GM12874 (cell line): ENCODE measurements around the gene MED12L.

Experiments
- TF ChIP-seq, protein P1 (sequence below): IDR thresholded peaks from 2 replicates; pipeline ENCODE4 v1.5.1; 2011; ENCODE audit warnings: low read depth, mild to moderate bottlenecking, control low read depth, low read length, moderate library complexity; ENCODE audit not compliant: insufficient read depth

Gene MED12L

DNA sequence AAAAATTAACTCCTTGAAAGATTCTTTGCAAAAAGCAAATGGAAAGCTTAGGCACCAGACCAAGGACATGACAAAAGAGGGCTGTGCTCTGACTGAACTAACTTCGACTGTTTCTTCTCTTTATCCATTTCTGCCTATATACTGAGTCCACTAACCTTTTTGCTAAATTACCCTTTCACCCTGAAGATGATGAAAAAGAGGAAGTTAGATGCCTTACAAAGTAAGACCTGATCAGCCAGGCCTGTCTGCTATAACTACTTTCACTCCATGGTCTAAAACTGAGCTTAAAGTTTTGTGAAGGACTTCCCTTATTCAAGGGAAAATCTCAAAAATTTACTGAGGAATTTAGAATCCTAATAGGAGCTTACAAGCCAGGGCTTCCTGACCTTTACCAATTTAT, 381.6 kb downstream of the MED12L start:
- TF ChIP-seq, protein P1, sequence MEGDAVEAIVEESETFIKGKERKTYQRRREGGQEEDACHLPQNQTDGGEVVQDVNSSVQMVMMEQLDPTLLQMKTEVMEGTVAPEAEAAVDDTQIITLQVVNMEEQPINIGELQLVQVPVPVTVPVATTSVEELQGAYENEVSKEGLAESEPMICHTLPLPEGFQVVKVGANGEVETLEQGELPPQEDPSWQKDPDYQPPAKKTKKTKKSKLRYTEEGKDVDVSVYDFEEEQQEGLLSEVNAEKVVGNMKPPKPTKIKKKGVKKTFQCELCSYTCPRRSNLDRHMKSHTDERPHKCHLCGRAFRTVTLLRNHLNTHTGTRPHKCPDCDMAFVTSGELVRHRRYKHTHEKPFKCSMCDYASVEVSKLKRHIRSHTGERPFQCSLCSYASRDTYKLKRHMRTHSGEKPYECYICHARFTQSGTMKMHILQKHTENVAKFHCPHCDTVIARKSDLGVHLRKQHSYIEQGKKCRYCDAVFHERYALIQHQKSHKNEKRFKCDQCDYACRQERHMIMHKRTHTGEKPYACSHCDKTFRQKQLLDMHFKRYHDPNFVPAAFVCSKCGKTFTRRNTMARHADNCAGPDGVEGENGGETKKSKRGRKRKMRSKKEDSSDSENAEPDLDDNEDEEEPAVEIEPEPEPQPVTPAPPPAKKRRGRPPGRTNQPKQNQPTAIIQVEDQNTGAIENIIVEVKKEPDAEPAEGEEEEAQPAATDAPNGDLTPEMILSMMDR: no peak

DNA sequence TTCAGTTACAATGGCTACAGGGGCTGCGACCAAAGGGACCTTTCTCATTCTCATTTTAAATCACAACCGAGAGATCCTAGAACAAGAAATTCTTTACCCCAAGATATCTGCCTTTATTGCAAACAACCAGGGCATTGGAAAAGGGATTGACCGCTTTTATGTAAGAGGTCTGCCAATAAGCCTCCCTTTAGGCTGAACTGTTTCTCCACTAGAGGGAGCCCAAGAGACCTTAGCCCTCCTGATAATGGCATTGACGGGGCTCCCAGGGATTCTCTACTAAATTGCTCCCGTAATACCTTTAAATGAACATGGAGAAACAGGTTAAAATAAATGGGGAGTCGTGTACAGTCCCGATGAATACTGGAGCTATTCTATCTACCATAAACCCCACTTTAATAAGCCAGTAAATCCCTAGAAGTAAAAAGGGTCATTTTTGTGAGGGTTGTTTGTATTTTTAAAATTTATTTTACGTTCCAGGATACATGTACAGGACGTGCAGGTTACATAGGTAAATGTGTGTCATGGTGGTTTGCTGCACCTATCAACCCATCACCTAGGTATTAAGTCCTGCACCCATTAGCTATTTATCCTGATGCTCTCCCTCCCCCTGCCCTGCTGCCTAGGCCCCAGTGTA, 382.9 kb downstream of the MED12L start:
- TF ChIP-seq, protein P1: peak; percentile 83

DNA sequence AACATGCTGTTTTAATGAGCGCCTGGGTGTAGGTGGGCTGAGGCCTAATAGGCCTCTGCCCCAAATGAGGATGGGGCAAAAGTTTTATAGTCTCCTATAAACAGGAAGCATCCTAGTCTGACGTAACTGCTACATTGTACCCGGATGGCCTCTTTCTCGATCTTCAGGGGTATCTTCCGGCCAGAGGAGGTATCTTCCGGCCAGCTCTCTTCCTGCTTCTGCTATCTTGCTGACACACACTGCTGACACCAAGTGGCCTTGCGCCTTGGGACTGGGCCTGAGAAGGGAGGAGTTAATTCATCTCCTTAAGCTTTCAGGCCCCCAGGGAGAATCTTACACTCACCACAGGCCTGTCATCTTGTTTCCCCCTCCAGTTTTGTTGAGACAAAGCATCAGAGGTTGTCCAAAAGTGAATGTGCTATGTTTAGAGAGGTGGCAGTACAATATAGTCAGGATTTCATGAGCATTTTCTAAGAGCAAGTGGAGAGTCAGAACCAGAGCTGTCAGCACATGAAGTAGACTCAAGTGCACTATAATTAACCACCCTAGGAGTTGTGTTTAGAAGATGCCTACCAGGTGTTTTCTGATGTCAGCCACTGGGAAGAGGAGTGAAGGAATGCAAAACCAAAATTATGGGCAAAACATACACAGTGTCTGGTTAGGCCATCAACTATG, 391.0 kb downstream of the MED12L start:
- TF ChIP-seq, protein P1: no peak

DNA sequence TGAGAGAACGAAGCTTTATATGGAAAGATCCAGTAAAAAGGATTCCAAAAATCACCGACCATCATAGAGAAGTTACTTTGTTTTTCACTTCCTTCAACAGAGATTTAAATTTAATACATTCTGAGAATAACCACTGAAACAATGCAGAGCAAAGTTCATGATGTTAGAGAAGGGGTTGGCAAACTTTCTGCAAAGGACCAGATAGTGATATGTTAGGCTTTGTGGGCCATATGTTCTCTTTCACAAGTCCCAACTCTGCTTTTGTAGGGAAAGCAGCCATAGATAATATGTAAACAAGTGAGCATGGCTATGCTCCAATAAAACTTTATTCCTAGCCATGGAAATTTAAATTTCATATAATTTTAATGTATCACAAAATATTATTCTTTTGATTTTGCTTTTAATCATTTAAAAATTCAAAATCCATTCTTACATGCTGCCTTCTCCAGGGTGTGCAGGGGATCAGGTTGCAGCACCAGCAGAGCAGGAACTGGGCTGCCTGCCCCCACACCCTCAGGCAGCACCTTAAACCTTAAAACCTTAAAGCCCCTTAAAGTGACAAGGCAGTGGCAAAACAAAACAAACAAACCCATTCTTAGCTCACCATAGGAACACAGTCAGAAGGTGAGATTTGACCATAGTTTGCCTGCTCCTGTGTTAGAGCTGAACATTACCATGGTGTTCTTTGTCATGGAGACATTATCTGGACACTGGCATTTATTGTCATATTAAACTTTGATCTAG, 392.3 kb downstream of the MED12L start:
- TF ChIP-seq, protein P1: no peak

DNA sequence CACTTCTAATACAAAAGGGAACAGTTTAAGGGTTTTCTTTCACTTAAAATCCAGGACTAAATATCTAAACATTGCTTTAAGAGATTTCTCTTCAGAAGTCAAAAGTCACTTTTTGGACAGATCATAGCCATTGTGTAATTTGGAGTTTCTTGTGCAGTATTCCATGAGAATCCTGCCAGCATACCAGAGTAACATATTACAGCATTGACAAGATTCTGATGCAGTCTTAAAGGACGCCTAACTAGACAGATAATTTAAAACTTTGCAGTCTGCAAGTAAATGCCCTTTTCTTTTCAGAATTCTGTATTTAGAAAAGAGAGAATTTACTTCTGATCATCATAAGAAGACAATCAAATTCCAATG, 392.9 kb downstream of the MED12L start:
- TF ChIP-seq, protein P1: no peak

DNA sequence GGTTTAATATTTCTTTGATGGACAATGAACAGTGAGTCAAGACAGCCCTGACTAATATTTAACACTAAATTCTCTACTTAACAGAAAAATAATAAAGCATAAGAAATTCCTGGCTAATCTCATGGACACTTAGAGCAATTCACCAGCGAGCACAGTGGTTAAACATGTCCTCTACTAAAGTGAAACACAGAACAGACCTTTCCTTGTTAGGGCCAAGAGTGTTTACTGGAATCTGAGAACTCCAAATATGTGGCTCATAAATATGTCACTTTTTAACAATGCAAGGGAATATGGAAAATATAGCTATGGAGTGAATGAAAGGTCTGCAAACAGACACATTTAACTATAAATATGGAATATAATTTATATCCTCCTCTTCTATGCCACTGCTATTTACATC, 394.0 kb downstream of the MED12L start:
- TF ChIP-seq, protein P1: no peak

DNA sequence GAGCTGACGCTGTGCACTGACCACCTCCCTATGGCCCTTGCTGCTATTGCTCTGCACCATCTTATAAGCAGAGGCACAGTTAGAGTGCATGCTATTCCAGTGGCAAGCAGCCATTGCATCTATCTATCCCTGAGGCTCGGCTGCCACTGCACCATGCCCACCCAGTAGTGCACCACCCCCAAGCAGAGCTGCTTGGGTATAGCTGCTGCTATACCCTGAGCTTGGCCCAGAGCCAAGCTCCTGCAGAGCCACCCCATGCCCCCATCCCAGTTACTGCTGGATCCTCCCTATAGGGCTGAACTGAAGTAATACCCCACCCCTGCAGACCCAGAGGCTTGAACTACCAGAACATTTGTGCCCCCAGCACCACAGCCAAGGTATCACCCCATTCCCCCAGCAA, 395.0 kb downstream of the MED12L start:
- TF ChIP-seq, protein P1: no peak
